Gastroesophageal sphincter (tissue), 3 donors: ENCODE results near the gene COL4A3.

Source experiments
- POLR2A ChIP-seq, 2 donors: fragments of 450-650 bp; IDR thresholded peaks; one replicate each; pipeline ENCODE4 v1.6.1; 2017; ENCODE audit warnings: antibody characterized with exemption in 2 of 2, mild to moderate bottlenecking in 2 of 2, moderate library complexity in 1 of 2
- POLR2AphosphoS5 ChIP-seq: sonication (generic); formaldehyde crosslinking; IDR thresholded peaks from one replicate; pipeline ENCODE4 v1.6.1; 2017; ENCODE audit warnings: antibody characterized with exemption
- TF ChIP-seq, protein P1 (sequence below), 4 experiments: fragments of 200-600 bp in 2 of 4; fragments of 450-650 bp in 2 of 4; sonication (generic) in 1 of 4; IDR thresholded peaks; one replicate each; pipeline ENCODE4 v1.5.1; 2017 to 2019; ENCODE audit warnings: antibody characterized with exemption in 4 of 4, mild to moderate bottlenecking in 2 of 4, moderate library complexity in 2 of 4

DNA sequence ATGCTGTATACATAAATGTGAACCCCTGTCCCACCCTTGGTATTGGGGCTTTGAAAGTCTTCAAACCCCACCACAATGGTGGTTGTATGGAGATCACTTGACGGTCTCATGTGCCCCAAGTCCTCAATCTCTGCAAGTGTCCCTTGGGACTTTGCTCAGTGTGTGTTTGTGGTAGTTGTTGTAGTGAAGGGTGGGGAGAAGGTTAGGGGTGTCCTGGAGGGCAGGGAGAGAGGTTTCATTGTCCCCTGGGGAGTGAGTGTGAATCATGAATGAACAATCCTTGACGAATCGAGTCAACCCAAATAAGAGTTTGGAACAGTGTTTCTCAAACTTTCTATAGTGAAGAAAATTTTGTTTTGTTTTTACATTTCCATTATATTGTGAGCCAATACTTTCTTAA is 28.1 kb downstream of the COL4A3 start:
- TF ChIP-seq POLR2A (IDR thresholded peaks at IDR 0.05) (no peak), POLR2AphosphoS5 (no peak)
- TF ChIP-seq, protein P1, sequence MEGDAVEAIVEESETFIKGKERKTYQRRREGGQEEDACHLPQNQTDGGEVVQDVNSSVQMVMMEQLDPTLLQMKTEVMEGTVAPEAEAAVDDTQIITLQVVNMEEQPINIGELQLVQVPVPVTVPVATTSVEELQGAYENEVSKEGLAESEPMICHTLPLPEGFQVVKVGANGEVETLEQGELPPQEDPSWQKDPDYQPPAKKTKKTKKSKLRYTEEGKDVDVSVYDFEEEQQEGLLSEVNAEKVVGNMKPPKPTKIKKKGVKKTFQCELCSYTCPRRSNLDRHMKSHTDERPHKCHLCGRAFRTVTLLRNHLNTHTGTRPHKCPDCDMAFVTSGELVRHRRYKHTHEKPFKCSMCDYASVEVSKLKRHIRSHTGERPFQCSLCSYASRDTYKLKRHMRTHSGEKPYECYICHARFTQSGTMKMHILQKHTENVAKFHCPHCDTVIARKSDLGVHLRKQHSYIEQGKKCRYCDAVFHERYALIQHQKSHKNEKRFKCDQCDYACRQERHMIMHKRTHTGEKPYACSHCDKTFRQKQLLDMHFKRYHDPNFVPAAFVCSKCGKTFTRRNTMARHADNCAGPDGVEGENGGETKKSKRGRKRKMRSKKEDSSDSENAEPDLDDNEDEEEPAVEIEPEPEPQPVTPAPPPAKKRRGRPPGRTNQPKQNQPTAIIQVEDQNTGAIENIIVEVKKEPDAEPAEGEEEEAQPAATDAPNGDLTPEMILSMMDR (IDR thresholded peaks at IDR 0.05), result no peak
